GM19397 (cell line): ENCODE measurements around the gene PMFBP1.

Source experiments
- ATAC-seq: cut with Tn5 transposase; IDR thresholded peaks from one replicate; pipeline ENCODE4 v1.9.1; 2021; ENCODE audit warnings: mild to moderate bottlenecking, moderate library complexity; ENCODE audit not compliant: unreplicated experiment

Gene PMFBP1

GRCh38 chr16:72131036-72131435 lies 40.9 kb downstream of the PMFBP1 start:
- ATAC-seq: no peak

GRCh38 chr16:72129976-72130656 lies 41.8 kb downstream of the PMFBP1 start:
- no peak for ATAC-seq

DNA sequence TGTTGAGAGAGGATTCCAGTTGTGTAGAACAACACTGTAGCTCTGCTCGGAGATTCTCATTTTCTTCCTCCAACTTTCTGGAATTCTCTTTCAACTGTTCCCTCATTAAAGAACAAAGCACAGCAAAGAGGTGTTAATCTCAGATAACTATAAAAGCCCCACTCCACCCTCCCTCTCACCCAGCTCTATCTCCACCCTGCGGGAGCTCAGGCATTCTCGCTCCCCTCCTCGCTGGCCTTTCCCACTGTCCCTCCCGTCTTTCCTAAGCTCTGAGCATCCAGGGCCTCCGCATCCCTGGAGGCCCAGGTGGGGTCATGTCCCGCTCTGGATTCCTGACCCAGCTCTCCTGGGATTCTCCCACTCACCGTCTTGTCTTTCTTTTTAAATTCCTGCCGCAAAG lies 43.3 kb downstream of the PMFBP1 start:
- ATAC-seq: no peak

- no peak for ATAC-seq
Observed at GRCh38 chr16:72126429-72126765, 45.6 kb downstream of the PMFBP1 start.

DNA sequence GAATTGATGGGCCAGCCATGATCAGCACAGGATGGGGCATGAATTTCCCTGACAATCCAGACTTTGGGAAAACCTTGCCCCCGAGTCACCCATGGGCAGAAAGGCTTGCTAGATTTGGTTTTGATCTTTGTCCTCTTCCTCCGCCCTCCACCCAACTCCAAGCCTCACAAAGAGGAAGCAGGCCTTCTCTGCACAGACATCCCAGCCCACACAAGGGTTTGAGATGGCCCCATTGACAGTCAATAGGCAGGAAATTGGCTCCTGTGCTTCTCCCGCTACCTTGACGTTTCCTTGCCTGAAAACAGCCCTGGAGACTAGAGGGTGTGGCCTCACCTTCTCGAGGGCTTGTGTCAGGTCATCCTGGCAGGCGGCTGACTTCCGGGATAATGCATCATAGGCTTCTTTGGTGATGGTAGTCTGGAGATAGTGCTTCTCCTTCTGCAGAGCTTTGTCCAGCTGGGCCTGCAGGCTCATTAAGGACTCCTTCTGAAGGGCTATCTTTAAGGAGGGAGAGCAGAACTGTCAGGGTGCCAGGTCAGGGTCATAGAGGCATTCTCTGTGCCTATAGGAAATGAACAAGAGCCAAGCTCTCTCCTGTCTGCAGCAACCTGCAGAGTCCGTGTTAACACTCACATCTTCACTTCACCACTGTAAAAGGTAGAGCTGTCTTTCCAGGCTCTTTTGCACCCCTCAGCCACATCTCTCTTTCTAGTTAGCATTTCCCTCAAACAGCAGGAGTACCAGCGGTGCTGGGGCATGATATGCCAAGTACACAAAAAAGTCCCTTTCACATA lies 46.1 kb downstream of the PMFBP1 start:
- ATAC-seq: no peak

GRCh38 chr16:72124761-72125634 lies 47.0 kb downstream of the PMFBP1 start:
- no peak for ATAC-seq

- ATAC-seq: no peak
Observed at GRCh38 chr16:72124148-72124547, 47.8 kb downstream of the PMFBP1 start.

- no peak for ATAC-seq
Observed at GRCh38 chr16:72123426-72123825, 48.5 kb downstream of the PMFBP1 start.

GRCh38 chr16:72122916-72123315 lies 49.0 kb downstream of the PMFBP1 start:
- no peak for ATAC-seq

DNA sequence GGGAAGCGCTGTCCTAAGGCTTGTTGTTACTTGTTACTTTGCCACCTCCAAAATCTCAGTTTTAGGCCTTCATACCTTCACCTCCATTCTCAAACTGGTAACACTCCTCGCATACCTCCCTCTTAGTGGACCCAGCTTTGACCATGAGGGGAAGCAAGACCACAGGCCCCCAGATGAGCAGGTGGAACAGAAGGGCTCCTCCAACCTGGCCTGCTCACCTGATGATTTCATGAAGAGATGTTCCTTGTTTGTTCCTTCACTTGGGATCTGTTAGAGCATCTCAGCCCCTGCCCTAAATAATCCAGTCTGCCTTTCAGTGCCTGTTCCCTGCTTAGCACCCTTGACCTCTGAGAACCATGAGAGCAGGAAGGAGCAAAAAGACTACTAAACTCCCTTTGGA lies 49.6 kb downstream of the PMFBP1 start:
- ATAC-seq: no peak

GRCh38 chr16:72120026-72120425 lies 51.9 kb downstream of the PMFBP1 start:
- no peak for ATAC-seq

- ATAC-seq: no peak
Observed at GRCh38 chr16:72113616-72113945, 58.4 kb downstream of the PMFBP1 start.

DNA sequence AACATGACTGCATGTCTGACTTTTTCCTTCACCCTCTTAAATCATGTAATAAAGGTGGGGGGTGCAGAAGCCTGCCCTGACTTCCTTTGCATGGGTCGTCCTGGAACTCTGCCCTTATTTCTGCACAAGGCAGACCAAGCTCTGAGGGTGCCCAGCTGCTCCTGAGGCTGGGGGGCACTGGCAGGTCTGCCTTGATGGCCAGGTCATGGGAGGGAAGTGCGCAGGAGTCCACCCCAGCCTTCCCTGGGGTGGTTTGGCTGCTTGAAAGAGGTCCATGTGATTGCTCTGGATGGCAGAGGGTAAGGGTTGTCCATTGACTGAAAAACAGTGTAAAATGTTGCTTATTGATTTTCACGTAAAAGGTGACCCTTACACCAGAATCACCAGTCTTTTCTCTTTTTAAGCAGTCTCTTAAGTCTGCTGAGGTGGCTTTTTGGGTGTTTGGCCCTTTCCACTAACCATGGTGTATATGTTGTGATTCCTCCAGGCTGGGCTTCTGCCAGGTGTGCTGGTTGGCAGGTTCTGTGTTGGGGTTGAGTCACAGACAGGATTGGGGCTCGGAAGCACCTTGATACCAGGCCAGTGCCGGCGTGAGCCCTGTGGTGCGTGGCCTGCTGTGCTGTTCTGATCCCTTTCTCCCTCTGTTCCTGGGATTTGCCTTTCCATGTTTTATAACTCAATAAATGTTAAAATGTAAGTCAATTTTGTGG lies 58.9 kb downstream of the PMFBP1 start:
- no peak for ATAC-seq

GRCh38 chr16:72112452-72112792 lies 59.5 kb downstream of the PMFBP1 start:
- no peak for ATAC-seq

DNA sequence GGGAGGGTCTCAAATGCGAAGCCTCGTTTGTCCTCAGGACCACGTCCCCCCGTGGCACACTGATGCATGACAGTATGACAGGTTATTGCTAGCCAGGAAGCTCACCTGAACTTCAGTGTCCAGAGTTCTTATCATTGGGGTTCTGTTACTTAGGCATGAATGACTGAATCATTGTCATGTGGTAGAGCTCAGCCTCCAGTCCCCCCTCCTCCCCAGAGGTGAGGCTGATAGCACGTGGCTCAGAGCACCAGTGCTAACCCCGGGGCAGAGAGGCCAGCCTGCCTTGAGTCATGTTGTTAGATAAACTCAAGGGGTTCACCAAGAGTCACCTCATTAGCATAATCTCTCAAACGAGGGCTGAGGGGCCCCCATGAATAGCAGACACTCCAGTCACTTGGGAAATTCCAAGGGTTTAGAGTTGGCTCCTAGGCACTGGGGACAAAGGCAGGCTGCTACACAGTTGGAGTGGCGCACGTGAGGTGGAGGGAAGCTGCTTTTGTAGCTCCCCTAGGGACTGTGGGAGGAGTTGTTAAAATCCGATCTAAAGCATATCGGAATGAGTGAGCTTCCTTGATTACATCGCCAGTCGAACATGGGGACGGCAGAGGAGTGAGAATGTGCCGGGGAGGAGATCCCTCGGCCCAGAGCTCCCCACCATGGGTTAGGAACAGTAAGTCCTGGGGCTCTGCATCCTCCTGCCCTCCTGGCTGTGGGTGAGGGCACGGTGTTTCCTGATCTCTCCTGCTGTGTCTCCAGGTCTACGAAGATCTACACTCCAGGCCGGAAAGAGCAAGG lies 60.1 kb downstream of the PMFBP1 start:
- ATAC-seq: no peak

GRCh38 chr16:72110662-72111615 lies 61.0 kb downstream of the PMFBP1 start:
- no peak for ATAC-seq

GRCh38 chr16:72109966-72110530 lies 61.9 kb downstream of the PMFBP1 start:
- no peak for ATAC-seq

GRCh38 chr16:72109300-72109699 lies 62.7 kb downstream of the PMFBP1 start:
- no peak for ATAC-seq
